Measurements from ENCODE around the gene PHLDB3.
"Not testable (repeated sequence)": the region's sequence is repeated elsewhere in the genome, so short reads cannot be mapped to it uniquely, and the experiment has no call there.

- not testable (repeated sequence) for TF ChIP-seq CTCF (IDR thresholded peaks at IDR 0.05); POLR2AphosphoS5 (IDR thresholded peaks at IDR 0.05); POLR2A (IDR thresholded peaks at IDR 0.05); EP300 (IDR thresholded peaks at IDR 0.05; ENCODE audit: low read depth)
Observed at GRCh38 chr19:43523696-43524095, 19.1 kb upstream of the PHLDB3 start.
